ENCODE data around the gene EPHA6.
"Not testable (repeated sequence)": the region's sequence is repeated elsewhere in the genome, so short reads cannot be mapped to it uniquely, and the experiment has no call there.

The EPHA6 gene

GRCh38 chr3:97487587-97487986 lies 673.2 kb downstream of the EPHA6 start:
- DNase-seq, result no peak

DNA sequence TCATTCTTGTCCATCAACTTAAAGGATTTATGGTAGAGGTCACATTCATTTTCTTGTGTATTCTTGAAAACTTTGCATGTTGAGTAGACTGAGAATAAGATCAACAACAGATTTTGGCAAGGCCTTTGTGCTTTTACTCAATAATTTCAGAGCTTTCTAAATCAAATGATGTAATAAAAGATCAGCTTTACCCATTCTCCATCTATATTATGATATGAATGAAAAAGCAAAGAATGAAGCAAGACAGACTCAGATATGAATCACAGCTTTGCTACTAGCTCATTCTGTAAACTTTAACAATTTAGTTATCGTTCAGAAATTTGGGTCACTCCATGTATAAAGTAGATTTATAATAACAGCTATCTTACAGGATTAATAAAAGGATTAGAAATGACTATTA lies 674.3 kb downstream of the EPHA6 start:
- no peak for DNase-seq

- DNase-seq, result no peak
Measured at GRCh38 chr3:97495896-97496295, 681.5 kb downstream of the EPHA6 start.

GRCh38 chr3:97497138-97497537 lies 682.7 kb downstream of the EPHA6 start:
- DNase-seq, result no peak

DNA sequence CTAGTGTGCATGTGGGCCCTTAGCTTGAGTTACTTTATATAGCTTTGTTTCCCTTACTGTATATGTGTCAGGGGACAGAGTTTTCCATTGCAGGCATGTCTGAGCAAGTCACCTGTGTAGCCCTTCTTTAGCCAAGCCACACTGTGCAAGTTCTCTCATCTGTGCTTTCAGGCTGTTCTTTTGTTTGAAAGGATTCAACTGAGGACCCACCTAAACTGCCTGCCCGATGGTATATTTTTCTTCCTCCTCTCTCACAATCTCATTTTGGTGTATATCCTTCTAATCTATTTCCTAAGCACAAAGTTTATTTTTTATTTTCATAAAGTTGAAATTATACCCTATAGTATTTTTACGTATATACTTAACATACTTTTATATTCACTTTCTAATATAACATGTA lies 690.1 kb downstream of the EPHA6 start:
- DNase-seq, result no peak

DNA sequence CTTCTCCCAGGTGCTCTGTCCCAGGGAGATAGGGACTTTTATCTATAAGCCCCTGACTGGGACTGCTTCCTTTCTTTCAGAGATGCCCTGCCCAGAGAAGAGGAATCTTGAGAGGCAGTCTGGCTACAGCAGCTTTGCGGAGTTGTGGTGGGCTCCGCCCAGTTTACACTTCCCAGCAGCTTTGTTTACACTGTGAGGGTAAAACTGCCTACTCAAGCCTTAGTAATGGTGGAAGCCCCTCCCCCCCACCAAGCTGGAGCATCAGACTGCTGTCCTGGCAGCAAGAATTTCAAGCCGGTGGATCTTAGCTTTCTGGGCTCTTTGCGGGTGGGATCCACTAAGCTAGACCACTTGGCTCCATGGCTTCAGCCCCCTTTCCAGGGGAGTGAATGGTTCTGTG lies 696.4 kb downstream of the EPHA6 start:
- no peak for DNase-seq

DNA sequence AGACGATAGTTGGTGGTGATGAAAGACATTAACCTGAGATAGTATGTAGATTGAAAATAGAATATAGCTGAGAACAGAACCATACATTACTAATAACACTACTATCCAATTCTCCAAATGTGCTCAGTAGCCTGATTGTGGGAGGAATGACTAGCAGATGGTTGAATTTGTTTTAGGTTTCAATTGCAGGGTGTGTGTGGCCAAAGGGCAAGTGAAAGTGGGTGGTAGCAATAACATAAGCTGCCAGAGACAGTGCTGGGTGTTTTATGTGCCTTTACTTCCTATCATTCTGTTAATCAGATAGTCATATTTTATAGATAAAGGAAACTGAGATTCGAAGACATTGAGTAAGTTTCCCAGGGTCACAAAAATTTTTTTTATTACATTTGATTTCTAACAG lies 700.7 kb downstream of the EPHA6 start:
- no peak for DNase-seq

DNA sequence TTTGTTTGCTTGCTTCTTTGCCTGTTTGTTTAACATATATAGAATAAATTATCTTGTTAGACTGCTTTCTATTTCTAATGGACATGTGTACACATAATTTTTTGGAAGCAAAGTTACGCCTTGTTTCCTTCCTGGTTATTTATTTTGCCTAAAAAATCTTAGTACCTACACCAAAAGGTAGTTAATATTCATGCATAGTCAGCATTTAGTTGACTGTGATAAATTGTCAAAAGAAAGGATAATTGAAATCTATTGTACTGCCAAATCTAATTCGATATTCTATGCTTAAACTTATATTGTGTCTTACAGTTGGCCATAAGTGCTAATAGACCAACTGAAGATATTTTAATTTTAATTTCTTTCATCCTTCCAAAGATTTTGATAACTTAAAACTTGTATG lies 716.3 kb downstream of the EPHA6 start:
- no peak for DNase-seq

DNA sequence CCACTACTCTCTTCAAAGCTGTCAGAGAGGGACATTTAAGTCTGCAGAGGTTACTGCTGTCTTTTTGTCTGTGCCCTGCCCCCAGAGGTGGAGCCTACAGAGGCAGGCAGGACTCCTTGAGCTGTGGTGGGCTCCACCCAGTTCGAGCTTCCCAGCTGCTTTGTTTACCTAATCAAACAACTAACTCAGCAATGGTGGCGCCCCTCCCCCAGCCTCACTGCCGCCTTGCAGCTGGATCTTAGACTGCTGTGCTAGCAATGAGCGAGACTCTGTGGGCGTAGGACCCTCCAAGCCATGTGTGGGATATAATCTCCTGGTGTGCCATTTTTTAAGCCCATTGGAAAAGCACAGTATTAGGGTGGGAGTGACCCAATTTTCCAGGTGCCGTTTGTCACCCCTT lies 733.2 kb downstream of the EPHA6 start:
- not testable (repeated sequence) for DNase-seq

DNA sequence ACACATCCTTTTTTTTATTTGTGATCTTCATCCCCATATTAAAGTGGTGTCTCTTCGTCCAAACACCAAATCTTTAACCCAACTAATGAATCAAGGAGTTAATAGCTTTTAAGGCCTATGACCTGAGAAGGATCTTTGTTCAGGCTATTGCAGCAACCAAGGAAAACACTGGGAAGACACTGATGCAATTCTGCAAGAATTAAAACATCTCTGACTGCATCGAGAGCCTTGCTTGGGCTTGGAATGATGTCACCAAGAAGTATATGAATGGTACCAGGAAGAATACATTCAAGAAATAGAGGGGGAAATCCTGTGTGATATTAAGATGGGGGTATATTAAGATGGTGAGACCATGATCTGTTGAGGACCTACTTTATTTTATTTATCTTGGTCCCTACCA lies 736.0 kb downstream of the EPHA6 start:
- DNase-seq, result no peak

GRCh38 chr3:97552186-97552585 lies 737.8 kb downstream of the EPHA6 start:
- DNase-seq, result no peak

GRCh38 chr3:97575742-97576141 lies 761.3 kb downstream of the EPHA6 start:
- no peak for DNase-seq

GRCh38 chr3:97576221-97576620 lies 761.8 kb downstream of the EPHA6 start:
- DNase-seq, result no peak

DNA sequence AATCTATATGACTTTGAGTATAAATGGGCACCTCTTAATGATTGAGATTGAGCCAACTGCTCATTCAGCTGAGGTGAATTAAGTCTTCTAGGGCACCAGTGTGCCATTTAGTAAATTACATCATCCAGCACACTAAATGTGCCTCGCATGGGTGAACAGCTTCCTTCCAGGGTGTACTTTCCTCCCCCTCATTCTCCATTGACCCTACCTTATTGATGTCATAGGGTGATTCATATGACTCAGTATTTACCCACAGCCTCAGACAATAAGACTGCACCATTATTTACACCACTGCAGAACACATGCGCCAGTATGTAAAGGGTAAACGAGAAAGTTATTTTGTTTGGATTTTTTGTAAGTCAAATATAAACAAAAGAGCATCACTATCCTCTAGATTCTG lies 765.0 kb downstream of the EPHA6 start:
- no peak for DNase-seq

DNA sequence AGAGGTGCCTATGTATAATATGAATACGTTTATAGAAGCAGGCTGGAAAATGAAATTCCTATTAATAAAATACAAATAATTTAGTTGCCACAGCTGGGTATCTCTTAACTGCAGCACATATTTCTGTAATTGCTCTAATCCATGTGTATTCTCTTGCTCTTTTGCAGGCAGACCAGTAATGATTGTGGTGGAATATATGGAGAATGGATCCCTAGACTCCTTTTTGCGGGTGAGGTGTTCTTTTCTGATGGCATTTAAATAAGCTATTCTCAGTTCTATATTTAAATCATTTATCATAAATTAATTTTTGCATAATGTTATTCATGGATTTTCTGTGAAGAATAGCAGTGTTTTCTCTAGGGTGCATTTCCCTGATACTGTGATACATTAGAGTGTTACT lies 796.2 kb downstream of the EPHA6 start:
- DNase-seq, result no peak

DNA sequence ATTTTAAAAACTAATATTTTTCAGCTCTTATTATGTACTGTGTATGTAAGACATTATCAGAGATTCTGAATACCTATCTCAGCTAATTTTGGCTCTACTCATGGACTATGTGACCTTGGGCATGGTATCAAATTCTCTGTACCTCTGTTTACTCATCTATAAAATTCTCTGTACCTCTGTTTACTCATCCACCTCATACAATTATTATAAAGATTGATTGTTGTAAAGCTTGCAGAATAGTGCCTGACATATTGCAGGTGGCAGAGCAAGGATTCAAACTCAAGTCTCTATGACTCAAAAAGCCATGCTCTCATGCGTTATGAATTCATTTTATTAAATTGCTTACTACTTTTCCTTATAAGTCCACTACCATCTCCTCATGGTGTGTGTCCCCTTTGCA lies 798.2 kb downstream of the EPHA6 start:
- DNase-seq, result no peak

GRCh38 chr3:97613139-97613538 lies 798.7 kb downstream of the EPHA6 start:
- no peak for DNase-seq

DNA sequence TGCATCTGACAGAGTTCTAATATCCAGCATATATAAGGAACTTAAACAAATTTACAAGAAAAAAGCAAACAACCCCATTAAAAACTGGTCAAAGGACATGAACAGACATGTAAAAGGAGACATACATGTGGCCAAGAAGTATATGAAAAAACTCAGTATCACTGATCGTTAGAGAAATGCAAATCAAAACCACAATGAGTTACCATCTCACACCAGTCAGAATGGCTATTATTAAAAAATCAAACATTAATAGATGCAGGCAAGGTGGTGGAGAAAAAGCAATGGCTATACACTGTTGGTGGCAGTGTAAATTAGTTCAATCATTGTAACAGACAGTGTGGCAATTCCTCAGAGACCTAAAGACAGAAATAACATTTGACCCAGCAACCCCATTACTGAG lies 806.1 kb downstream of the EPHA6 start:
- not testable (repeated sequence) for DNase-seq

- DNase-seq, result no peak
Measured at GRCh38 chr3:97636465-97636864, 822.1 kb downstream of the EPHA6 start.

DNA sequence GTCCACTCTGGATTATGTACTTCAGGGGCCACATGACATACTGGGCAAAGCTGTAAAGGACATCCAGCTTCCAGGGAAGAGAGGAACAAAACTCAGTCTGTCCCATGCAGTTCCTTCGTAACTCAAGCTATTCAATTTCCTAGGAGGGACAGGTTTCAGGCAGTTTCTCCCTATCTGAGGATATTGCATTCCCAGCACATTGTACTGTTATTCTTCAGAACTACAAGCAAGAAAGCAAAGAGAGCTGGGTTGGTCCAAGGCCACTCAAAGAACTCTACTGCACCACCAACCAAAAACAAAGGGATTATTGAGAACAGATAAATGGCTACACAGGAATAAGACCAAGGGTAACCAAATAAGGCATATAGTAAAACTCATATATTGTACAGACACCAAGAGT lies 832.5 kb downstream of the EPHA6 start:
- no peak for DNase-seq

GRCh38 chr3:97647441-97647982 lies 833.1 kb downstream of the EPHA6 start:
- no peak for DNase-seq

DNA sequence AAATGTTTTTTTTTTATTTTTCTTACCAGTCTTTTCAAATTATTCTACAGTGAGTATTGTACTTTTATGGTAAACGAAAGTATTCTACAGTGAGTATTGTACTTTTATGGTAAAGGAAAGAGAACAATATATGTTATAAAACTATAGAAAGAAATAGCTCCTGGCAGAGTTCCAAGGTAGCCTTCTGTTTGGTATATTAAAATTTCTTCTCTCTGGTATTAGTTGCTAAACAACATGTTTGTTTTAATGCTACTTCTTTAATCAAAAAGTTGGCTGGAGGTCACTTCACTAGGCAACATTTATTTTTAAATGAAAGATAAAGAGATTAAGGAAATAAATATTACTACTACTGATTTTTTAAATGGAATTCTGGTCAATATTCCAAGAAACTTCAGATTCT lies 841.6 kb downstream of the EPHA6 start:
- no peak for DNase-seq

- no peak for DNase-seq
Measured at GRCh38 chr3:97656638-97657037, 842.2 kb downstream of the EPHA6 start.

DNA sequence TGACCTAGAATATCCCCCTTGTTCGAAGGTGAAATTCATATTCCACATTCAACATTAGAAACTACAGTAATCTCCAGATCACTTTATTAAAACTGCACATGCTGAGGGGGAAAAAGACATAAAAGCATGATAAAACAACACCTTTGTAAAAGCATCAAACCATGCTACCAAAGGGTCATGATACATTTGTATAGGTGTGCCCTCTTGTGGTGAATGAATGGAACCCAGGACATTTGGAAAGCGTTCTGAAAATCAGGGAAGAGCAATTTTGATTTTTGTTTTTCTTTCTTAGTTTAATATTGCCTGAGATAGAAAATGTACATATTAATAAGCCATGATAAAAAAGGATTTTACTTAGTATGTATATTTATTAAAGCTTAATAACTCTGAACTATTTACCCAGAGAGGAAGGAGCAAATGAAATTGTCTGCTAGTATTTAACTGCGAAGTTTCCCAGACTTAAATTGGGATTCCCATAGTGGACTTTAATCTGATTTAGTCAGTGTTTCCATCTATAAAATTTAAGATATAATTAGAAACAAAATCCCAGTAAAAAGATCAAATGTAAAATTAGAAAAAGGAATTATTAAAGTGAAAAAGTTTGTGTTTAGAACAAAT lies 844.4 kb downstream of the EPHA6 start:
- DNase-seq, result peak; percentile 3

GRCh38 chr3:97662264-97662663 lies 847.9 kb downstream of the EPHA6 start:
- no peak for DNase-seq

Data from fibroblast of skin of right biceps (primary cell).